NCI-H1092 (cell line): Measurements from ENCODE around the gene KLF12.

ENCODE experiments used
- DNase-seq: peaks from one replicate; lab custom pipeline; 2025; lab: John Stamatoyannopoulos, UW

KLF12 gene

DNA sequence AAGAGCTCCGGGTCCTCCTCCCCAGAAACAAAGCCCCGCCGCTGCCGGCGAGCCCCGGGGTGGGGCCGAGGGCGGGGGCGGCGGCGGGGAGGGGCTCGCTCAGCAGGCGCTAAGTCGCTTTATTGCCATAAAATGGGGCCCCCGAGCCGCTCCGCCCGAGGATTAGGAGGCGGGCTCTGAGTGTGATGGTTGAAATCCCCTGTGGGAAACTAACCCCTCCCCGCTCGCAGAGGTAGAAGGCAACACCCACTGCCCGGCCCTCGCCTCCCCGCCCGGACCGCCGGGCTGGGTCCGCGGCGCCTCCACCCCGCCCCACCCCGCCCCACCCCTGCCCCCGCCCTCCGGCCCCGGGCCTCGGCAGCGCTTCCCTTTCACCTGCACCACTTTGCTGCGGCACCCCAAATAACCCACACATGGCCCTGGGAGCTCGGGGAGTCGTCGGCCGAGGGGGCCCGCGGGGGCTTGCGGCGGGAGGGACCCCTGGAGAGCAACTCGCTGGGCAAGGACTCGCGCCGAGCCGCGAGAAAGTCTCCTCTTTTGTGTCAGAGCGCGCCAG is at the start of gene KLF12:
Gene KLF12 (minus strand): TSS at position 184 of the 556 bp plus-strand sequence.
- peak; percentile 93 for DNase-seq

DNA sequence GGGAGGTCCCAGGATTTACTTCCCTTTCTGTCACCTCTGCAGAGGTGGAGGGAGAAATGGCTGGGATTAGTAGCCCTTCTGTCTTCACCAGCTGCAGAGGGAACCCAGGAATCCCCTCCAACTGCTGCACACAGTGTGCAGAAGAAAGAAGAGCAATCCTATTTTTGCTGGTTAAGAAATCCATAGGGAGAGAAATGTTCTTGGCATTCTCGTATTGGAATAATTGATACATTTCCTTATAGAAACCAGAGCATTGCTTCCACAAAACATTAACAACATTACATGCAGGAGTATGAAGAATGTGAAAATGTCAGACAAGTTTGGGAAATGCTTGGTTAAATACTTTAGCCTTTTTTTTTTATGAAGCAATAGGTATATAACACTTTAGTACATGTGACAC is 48.3 kb upstream of the KLF12 start:
- no peak for DNase-seq

DNA sequence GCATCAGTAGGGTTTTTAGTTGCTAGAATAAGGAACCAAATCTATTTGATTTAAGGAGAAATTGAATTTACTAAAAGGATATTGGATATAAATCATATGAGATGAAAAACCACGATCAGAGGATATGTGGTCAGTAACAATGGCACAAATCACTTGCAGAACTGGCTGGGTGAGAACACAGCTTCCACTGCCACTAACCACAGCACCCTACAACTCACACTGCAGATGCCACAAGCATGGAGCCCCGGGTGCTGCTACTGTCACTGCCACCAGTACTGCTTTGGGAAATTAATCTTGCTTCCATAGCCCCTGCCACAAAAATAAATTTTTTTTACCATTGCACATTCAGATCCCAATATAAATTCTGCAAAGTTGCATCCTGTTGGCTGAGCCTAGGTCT is 40.6 kb upstream of the KLF12 start:
- DNase-seq: no peak

DNA sequence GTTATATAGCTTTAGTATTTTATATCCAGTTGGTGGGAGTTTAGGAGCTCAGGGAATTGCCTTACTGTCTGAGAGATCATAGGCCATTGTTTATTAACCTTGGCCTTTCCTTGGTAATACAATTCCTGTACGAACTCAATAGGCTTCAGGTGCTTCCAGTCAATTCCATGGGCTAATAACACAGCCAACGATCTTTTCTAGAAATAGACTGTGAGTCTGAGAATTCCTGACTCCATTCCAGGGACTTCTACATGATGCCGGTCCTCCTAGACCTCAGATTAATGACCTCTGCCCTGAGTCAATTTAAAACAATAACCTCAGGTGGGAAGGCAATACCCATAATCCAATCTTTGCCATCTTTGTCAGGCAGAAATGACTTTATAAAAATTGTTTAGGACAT is 39.6 kb upstream of the KLF12 start:
- DNase-seq: no peak

DNA sequence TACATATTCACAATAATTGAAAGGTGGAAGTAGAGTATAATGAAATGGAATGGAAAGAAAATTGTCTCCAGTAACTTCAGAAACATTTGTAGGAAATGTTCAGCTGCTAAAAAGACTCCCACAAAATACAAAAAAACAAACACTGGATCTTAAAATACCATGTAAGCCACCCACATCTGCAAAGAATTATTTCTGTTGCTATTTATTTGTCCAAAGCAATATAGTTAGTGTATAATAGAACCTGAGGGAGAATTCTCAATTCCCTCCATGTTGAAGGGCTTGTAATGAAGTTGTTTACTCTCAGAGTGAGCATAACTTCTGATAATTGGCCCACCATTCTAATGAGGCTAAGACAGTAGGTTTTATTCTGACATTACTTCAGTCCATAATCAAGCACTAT is 37.4 kb upstream of the KLF12 start:
- DNase-seq: no peak

DNA sequence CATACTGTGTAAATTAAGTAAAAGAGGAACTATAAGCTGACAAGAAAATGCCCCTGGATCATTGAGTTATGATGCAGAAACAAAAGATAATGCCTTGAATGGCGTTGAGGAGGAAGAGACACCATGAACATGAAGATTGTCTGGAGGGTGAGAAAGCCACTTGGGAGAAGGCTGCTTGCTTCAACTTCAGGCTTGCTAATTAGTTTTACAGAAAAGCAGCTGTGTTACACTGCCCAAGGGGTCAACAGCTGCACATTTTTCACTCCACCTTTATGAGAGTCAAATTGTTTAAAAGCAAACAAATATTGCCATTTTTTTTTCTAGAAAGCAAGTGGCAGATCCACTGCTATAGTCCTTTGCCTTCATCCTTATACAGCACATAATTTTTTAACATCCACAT is 35.5 kb upstream of the KLF12 start:
- no peak for DNase-seq

DNA sequence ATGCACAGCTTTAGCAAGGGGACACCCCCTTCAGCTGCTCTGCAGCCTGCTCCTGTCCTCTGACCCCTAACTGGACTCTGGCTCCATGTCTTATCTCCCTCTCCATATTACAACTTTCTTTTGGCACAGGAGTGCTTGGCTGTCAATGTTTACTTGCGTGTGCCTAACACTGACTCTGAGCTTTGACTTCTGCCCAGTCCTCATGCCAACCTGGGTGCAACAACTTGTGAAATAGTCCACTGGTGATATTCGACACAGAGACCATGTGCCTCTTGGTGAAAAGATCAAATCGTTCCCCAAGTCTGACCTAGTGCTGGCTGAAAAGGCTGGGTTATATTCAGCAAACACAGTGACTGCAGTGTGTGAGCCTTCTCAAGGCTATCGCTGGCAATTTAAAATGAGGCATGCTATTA is 34.1 kb upstream of the KLF12 start:
- no peak for DNase-seq

DNA sequence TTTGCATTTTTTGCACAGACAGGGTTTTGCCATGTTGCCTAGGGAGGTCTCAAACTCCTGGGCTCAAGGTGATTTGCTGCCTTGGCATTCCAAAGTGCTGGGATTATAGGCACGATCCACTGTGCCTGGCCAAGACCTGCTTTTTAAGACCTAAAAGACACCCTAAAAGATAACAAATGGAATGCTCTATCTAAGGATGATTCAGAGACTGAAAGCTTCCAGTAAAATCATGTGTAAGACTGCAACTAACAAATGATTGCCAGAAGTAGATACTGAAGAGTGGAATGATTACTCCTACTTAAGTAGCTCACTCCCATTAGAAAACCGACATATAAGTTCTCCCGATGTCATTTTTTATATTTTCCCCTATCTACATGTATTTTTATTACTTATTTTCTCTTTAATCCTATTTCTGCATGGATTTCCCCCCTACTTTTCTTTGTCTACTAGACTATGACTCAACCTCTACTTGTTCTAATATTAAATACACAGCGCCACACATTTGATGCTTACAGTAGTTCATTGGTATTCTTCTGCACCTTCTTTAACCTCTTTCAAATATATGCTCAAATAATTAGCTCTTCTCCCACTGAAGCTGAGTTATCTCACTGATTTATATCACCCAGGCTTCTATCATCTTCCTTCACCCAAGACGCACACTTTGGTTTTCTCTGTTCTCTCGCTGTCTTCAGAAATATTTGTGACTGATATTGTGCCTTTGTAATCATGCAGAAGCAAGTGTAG is 32.2 kb upstream of the KLF12 start:
- no peak for DNase-seq

DNA sequence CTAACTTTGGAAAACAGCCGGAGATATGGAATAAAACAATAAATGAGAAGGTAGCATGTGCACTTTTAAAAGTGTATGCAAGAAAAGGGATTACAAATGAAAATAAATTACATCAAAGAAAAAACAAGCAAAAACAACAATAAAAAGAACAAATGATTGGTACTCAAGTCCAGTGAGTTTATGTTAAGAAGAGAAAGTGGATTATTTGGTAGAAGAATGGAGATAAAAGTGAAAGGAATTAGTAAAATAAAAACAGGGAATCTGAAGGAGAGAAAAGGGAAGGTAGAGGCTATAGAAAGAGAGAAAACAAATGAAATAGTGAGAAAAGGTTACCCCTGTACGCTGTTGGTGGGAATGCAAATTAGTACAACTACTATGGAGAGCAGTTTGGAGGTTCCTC is 28.6 kb upstream of the KLF12 start:
- DNase-seq: no peak

DNA sequence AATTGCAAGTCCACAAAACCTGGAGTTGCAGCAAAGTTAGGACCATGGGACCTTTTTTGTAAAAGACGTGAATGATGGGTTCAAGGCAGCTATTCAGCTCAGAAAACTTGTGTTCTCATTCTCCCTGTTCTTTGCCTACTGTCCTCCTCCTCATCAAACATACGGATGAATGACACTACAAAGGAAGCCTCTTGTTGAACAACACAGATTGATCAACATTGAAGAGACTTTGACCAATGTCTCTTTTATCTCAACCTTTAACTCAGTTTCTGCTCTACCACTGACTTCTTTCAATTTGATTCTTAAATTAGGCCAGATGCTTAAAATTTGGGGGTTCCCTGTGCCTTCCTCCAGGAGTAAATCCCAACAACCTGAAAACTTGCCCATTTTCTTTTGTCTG is 27.9 kb upstream of the KLF12 start:
- DNase-seq: no peak

DNA sequence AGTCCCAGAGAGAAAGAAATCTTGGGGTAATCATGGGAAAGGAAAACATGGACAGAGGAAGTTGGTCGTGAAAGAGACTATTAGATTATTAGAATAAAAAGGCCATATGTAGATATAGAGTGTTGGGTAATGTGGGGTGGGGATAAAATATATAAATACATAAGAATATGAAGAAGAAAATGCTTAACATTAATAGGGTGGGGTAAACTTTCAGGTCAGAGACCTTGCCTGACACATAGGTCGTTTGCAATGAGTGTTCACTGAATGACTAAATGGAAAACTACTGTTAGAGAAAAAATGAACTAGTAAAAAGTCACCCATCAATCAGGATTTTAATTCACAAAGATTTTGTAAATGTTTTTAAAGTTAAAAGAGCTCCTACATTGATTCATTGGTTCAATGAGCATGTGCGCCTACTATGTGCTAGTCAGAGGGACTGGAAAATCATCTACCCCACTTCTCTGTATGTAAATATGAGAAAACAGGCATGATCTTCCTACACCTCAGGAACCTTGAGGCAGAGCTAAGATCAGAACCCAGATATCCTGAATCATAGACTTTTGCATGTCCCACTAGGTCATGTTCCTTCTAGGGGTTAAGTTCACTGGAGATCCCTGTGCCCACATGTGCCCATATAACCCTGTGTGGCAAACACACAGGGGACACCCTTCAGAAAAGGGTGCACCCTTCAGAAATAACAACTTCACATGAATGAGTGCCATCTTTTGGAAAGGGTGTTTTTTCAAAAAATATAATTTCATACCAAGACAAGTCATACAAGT is 24.6 kb upstream of the KLF12 start:
- DNase-seq: no peak

DNA sequence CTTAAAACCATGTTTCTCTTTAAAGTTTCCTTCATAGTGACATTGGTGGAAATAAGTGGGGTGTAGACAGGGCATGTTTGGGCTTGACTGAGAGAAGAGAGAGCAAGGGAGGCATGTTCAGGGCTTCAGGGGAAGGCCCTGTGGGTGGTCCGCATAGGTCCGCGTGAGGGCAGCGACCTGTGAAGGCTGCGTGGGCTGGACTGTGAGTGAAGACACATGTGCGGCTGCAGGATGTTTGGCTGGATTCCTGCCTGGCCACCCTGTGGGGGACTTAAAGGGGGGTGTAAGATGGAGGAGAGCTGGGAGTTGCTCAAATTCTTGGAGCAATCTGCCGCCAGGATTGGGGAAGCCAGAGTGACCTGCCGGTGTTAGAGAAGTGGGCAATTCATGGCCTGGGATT is 23.8 kb upstream of the KLF12 start:
- DNase-seq: no peak

DNA sequence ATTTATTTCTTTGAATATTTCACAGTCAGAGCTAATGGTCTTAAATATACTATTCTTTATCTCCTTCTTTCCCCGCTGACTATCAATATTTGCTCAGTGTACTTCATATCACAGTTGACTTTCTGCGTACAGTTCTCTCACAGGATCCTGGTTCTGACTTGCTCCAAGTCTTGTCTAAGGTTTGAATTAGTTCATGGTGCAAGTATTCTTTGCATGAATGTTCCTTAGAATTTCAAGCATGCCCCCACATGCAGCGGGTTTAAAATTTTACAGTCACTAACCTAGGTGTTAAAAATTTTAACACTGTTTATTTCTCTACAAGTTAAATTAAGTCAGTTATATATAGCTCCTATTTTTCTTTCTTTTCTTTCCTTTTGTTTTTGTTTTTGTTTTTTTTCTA is 20.8 kb upstream of the KLF12 start:
- no peak for DNase-seq

DNA sequence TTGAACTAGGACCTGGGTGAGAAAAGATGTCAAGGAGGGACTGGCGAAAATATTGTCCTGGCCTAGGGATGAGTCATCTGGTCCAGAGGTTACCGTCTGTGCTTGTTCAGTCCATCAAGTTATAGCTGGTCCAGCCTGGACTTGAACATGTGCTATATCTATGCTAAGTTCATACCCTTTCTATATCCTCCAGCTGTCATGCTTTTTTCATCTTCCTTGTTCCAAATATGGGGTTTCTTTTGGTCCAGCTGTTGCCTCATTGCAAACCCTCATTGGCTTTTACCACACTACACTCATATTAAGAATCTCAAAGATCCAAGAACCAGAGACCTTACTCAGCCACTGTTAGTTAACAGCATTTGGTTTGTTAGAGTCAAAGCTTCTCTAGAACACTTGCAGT is 19.1 kb upstream of the KLF12 start:
- DNase-seq: no peak

DNA sequence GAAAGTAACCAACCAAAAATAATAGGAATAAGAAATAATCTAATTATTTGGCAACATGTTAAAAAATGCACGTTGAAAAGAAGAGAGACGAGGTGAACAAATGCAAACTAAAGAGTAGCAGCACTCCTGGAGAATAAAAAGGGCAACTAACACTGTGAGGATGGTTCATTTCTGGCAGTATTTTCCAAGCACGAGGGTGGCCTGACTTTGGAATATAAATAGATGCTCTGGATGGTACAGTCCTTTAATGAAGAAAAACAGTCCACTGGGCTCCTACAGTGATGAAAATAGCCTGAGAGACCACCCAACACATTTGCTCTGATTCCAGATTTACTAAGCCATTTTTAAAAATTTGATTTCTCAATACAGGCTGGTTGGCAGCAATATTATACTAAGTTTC is 17.7 kb upstream of the KLF12 start:
- no peak for DNase-seq

DNA sequence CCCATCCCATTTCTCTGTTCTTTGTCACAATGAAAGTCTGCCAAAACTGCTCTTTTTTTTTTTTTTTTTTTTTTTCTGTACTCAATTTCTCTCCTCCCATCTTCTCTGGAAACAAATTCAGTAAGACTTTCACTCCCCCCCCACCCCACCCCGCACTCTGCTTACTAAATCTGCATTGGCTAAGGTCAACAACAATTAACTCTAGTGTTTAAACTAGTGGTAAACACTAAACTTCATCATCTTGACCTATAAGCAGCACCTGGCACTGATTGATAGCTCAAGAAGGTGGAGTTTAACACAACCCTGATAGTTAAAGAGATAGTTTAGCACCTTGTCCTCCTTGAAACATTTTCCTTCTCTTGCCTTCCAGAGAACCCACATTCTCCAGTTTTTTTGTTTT is 14.1 kb upstream of the KLF12 start:
- DNase-seq: no peak

DNA sequence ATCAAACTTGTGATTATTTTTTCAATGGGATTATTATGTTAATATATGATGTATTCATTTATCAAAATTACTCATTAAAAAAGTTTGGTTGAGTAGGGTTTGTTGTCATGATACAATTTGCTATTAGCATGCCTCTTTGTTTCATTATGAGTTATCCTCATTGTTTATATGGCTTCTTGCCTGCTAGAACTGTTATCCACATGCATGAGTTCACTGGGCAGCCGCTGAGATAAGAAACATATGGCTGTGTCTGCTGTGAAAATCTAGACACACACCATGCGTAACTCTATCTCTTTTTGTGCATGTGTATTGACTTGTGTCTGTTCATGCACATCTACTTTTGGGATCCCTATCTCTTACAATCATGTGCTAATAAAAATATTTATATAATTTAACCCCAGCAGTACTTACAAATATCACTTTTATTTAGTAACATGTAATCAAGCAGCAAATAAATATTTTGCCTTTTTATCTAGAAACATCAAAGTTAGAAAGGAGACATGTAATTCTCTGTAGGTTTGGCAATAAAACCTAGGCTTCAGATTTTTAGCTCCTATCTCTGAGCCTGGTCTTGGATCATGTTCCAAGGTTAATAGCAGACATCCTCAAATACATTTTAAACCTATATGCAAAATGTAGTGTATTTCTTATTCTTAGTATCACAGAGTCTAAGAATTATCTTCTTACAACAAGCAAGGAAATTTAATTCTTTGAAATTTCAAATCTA is 11.2 kb upstream of the KLF12 start:
- DNase-seq: peak; percentile 27

DNA sequence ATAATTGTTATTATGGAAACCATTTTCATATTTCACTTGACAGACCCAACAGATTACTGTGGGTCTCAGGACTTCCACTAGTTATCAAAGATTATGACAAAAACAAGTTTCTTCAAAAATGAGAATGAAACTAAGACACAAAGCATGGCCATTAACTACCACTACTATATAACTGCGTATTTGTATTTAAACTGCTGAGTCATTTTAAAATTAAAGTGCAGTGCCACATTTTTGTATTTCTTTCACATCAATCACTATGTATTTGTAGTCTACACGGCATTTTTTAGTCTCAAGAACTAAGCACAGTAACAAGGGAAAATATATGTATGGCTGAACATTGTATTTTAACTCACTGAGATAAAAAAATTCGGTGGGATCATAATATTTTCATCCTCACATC is 10.1 kb upstream of the KLF12 start:
- DNase-seq: no peak

DNA sequence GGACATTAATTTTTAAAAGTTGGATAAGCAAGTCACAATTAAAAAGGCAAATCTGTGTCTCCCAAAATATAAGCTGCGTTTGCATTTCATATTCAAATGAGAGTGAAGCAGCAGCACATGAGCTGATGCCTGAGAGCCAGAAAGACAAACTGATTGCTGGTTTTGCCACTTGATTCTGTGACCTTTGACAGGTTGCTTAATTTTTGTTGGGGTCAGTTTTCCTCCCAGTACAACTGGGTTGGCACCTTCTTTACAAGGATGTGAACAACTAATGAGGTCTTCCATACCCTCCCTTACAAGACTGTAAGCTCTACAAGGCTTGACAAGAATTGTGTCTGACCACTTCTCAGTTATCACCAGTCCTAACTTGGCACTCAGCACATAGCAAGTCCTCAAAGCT is 8.1 kb upstream of the KLF12 start:
- no peak for DNase-seq

DNA sequence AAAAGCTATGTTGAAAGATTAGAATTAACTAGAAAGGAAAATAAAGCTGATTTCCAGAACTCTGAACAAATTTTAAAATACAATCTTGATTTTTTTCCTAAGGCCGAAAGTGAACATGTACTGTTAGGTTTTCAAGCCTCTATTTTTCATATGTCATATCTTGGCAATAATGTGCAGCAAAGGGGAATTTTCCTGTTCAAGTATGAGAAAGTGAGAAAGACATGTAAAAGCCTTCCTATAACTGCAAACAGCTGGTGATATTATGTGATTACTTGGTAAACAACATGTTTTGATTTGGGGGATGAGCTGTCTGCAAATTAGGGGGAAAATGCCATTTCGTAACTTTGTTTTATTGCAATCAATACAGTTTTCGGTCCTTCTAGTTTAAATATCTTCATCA is 4.0 kb upstream of the KLF12 start:
- no peak for DNase-seq

DNA sequence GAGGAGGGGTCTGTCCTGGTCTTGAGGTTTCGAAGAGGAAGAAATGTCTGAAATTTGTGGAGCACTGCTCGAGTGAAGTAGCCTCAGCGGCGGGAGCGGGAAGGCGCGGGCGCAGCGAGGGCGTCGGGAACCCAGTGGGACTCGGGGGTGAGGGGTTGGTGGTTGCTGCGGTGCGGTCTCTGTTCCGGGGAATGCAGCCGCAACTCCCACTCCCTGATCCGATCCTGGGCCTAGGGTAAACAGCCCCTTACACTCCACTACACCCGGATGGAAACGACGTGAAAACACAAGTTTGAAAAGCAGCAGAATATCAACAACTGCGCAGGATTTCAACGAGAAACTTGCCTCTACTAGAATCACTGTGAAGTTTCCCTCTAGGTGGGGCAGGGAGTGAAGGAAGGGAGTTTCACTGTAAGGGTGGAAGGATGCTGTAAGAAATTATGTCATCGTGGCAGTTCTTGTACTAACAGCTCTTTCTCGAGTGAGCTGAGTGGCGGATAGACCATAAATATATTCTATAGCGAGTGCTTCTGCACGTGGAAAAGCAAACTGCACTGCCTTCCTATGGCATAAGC is 2.0 kb upstream of the KLF12 start:
- no peak for DNase-seq

DNA sequence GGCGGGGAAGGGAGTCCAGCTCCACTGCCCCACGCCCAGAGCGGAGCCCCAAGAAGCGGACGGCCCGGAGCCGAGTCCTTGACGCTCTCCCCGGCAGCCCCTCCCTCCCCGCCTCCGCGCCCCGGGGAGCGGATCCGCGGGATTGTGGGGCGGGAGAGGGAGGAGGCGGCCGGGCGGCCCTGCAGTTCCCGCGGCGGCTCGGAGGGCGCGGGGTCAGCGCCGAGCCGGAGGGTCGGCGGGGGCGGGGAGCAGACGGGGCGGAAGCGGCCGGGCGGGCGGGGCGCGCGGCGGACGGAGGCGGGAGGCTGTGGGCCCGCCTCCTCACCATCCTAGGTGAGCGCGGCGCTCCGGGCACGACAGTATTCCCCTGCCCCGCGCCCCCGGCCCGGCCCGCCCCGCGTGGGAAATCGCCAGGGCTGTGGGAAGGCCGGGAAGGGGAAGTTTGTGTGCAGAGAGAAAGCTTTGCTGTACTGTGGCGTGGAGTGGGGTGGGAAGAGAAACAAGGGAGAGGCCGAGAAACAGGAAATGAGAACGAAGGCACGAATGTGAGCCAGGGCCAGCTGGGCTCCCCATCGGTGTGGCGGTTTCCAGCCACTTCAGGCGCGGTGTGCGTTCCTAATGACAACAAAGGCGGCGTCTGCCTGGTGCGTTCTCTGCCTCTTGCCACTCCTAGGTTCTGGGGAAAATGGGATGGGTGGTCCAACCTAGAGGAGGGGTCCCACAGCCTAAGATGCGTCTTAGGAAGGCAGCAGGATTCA is 1.3 kb upstream of the KLF12 start:
- DNase-seq: peak; percentile 73
